ENCODE data around the gene MMP8. TPM values are rescaled to one million over a fixed set of nuclear protein-coding genes. Genes with fewer than 3 reads are reported as not detected.

MMP8 gene, protein sequence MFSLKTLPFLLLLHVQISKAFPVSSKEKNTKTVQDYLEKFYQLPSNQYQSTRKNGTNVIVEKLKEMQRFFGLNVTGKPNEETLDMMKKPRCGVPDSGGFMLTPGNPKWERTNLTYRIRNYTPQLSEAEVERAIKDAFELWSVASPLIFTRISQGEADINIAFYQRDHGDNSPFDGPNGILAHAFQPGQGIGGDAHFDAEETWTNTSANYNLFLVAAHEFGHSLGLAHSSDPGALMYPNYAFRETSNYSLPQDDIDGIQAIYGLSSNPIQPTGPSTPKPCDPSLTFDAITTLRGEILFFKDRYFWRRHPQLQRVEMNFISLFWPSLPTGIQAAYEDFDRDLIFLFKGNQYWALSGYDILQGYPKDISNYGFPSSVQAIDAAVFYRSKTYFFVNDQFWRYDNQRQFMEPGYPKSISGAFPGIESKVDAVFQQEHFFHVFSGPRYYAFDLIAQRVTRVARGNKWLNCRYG
- not detected in 2 replicates for total RNA-seq (2014; rRNA removed; shearing (Covaris generic))
- not detected in 2 replicates for total RNA-seq (2022)
- not detected for Bru-seq, nascent RNA
- BruChase-seq, experiment 1, labeled RNA remaining after a 6-hour chase = not detected
- BruChase-seq, experiment 2, labeled RNA remaining after a 2-hour chase = not detected
- long read RNA-seq = 0 reads

DNA sequence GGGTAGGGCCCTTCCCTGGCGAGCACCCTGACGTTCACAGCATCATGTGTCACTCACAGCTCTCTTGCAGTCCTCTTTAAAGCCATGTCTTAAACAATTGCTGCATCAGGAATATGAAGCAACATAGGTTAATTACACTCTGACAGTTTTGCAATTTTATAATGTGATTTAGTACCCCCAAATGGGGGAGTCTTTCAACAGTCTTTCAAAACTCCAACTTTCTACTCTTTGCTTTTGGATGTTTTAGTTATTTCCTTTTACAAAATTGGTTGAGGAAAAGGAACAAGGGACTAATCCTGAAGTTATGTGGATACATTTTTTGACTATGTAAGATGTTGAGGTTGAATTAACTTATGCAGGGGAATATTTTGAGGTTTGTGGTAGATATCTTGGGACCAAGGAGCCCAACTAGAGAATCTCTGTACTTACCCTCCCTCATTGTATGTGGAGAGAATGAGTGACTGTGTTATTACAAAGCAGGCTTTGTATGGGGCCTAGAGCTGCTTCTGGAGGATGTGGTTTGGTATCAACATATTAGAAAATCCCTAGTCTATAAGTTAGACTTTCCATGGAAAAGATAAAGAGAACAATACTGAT lies at the start of gene MMP8:
MMP8 (minus strand) TSS at position 51 of the 597 bp plus-strand sequence. CDS start 99 bp downstream, outside the sequence.
- no TSS peak for BruUV-seq (replicated peaks)
- TF ChIP-seq EZH2phosphoT487 (IDR thresholded peaks at IDR 0.05; ENCODE audit: borderline replicate concordance, low read depth, low read length) = no peak
- TF ChIP-seq, protein P1, sequence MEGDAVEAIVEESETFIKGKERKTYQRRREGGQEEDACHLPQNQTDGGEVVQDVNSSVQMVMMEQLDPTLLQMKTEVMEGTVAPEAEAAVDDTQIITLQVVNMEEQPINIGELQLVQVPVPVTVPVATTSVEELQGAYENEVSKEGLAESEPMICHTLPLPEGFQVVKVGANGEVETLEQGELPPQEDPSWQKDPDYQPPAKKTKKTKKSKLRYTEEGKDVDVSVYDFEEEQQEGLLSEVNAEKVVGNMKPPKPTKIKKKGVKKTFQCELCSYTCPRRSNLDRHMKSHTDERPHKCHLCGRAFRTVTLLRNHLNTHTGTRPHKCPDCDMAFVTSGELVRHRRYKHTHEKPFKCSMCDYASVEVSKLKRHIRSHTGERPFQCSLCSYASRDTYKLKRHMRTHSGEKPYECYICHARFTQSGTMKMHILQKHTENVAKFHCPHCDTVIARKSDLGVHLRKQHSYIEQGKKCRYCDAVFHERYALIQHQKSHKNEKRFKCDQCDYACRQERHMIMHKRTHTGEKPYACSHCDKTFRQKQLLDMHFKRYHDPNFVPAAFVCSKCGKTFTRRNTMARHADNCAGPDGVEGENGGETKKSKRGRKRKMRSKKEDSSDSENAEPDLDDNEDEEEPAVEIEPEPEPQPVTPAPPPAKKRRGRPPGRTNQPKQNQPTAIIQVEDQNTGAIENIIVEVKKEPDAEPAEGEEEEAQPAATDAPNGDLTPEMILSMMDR (conservative IDR thresholded peaks at IDR 0.05; ENCODE audit: low read length) = no peak
- H3K9me2 ChIP-seq (ENCODE audit: insufficient read depth, low read length) = no peaks in the 10 kb centered on the region

GRCh38 chr11:102773386-102773785 lies 48.6 kb upstream of the MMP8 start:
- no peak overlapping the region for H3K4me3 ChIP-seq (ENCODE audit: low read depth, low read length, poor library complexity, severe bottlenecking)
- DNase-seq (ENCODE audit: low spot score) = no peak
- no peak overlapping the region for H3K27ac ChIP-seq (ENCODE audit: low read depth, low read length, poor library complexity, severe bottlenecking)
- BruUV-seq (replicated peaks) = no TSS peak
- no peaks in the 10 kb centered on the region for H3K4me1 ChIP-seq (ENCODE audit: insufficient read depth, low read length, poor library complexity, severe bottlenecking)
- H3K9me3 ChIP-seq (ENCODE audit: low read length) = no peaks in the 10 kb centered on the region
- no peak for TF ChIP-seq EZH2phosphoT487 (IDR thresholded peaks at IDR 0.05; ENCODE audit: borderline replicate concordance, low read depth, low read length)
- TF ChIP-seq, protein P1 (conservative IDR thresholded peaks at IDR 0.05; ENCODE audit: low read length) = no peak
- no peak overlapping the region for H2AFZ ChIP-seq (ENCODE audit: low read length)
- intact Hi-C loops (cut with micrococcal nuclease; ENCODE audit: unreplicated experiment) = no loop called here
- H3K4me2 ChIP-seq (ENCODE audit: low read length) = no peak overlapping the region
- H3K9me2 ChIP-seq (ENCODE audit: insufficient read depth, low read length) = no peaks in the 10 kb centered on the region
- H3K36me3 ChIP-seq (ENCODE audit: insufficient read depth, low read length) = no peaks in the 10 kb centered on the region
- POLR2A ChIA-PET = no interaction called here
- no peaks in the 10 kb centered on the region for H3K79me2 ChIP-seq (ENCODE audit: insufficient read depth, low read depth, low read length)
- H4K20me1 ChIP-seq (ENCODE audit: insufficient read depth, low read length) = no peaks in the 10 kb centered on the region
- CTCF ChIA-PET (ENCODE audit: unreplicated experiment) = no interaction called here

More for the DNA sequence above, at the start of gene MMP8:
- Histone ChIP-seq H4K20me1 (ENCODE audit: insufficient read depth, low read length) (no peaks in the 10 kb centered on the region), H3K27ac (ENCODE audit: low read depth, low read length, poor library complexity, severe bottlenecking) (no peak within 1 kb of the TSS), H3K79me2 (ENCODE audit: insufficient read depth, low read depth, low read length) (no peaks in the 10 kb centered on the region), H3K36me3 (ENCODE audit: insufficient read depth, low read length) (no peaks in the 10 kb centered on the region), H3K4me2 (ENCODE audit: low read length) (no peak within 1 kb of the TSS), H2AFZ (ENCODE audit: low read length) (no peak within 1 kb of the TSS), H3K4me3 (ENCODE audit: low read depth, low read length, poor library complexity, severe bottlenecking) (no peak within 1 kb of the TSS), H3K4me1 (ENCODE audit: insufficient read depth, low read length, poor library complexity, severe bottlenecking) (no peaks in the 10 kb centered on the region), H3K9me3 (ENCODE audit: low read length) (no peaks in the 10 kb centered on the region)
- POLR2A ChIA-PET = no interaction called here
- CTCF ChIA-PET (ENCODE audit: unreplicated experiment) = no interaction called here
- DNase-seq (ENCODE audit: low spot score) = no peak
- intact Hi-C loops (cut with micrococcal nuclease; ENCODE audit: unreplicated experiment) = no loop called here

All from OCI-LY7 (cell line).